HG03108 (cell line): ENCODE results near the gene ECE1.
"Not testable (repeated sequence)": the region's sequence is repeated elsewhere in the genome, so short reads cannot be mapped to it uniquely, and the experiment has no call there.

ENCODE experiments used
- ATAC-seq: cut with Tn5 transposase; IDR thresholded peaks from one replicate; pipeline ENCODE4 v1.9.1; 2021; ENCODE audit warnings: moderate library complexity; ENCODE audit not compliant: unreplicated experiment

Gene ECE1

DNA sequence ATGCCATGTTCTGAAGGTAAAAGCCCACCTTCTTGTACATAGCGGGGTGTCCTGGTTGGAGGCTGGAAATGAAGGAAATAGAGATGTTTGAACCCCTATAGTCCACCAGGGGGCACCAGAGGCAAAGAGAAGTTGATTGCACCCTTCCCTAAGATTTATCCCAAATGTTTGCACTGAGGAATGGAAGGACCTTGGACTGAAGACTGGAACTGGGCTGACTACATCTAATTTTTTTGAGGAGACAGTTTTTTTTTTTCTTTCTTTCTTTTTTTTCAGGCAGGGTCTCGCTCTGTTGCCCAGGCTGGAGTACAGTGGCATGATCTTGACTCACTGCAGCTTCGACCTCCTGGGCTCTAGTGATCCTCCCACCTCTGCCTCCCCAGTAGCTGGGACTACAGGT is 58.2 kb downstream of the ECE1 start:
- no peak for ATAC-seq

GRCh38 chr1:21229246-21230000 is 60.8 kb downstream of the ECE1 start:
- no peak for ATAC-seq

- ATAC-seq = not testable (repeated sequence)
These were observed 62.0 kb downstream of the ECE1 start for GRCh38 chr1:21228224-21228623.

- no peak for ATAC-seq
These were observed 65.2 kb downstream of the ECE1 start for GRCh38 chr1:21225065-21225464.

DNA sequence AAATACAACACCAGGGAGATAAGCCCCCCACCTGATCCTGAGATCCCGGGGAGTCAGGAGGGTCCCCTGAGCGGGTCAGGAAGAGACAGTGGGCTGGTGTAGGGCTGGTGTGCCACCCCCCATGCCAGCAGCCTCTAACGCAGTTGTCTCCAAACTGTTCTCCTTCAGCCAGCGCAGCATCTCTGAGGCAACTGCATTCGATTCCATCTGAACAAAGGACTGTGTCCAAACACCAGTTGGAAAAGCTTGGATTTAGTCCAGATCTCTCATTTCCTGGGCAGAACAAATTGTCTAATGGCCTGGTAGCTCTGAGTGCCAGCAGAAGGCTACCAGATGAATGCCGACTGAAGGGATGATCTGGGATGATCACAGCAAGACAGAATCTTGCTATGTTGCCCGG is 69.4 kb downstream of the ECE1 start:
- ATAC-seq = no peak

DNA sequence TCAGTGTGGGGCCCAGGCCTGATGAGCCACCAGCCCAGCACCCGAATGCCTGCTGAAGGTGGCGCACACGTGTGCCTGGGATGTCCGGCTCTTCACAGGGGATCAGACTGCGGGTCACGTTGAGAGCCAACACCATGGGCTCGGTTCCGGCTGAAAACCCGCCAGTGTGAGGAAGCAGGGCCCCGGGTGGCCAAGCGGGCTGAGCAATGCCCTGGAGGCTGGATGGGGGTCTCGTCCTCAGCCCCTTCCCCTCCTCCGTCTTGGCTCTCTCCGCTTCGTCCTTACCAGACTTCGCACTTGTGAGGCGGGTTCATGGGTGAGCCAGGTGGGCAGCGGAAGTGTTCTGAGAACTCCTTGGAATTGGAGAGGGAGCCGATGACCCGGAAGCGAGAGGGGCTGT is 70.6 kb downstream of the ECE1 start:
- no peak for ATAC-seq

- ATAC-seq = no peak
These were observed 72.3 kb downstream of the ECE1 start for GRCh38 chr1:21217812-21218596.

DNA sequence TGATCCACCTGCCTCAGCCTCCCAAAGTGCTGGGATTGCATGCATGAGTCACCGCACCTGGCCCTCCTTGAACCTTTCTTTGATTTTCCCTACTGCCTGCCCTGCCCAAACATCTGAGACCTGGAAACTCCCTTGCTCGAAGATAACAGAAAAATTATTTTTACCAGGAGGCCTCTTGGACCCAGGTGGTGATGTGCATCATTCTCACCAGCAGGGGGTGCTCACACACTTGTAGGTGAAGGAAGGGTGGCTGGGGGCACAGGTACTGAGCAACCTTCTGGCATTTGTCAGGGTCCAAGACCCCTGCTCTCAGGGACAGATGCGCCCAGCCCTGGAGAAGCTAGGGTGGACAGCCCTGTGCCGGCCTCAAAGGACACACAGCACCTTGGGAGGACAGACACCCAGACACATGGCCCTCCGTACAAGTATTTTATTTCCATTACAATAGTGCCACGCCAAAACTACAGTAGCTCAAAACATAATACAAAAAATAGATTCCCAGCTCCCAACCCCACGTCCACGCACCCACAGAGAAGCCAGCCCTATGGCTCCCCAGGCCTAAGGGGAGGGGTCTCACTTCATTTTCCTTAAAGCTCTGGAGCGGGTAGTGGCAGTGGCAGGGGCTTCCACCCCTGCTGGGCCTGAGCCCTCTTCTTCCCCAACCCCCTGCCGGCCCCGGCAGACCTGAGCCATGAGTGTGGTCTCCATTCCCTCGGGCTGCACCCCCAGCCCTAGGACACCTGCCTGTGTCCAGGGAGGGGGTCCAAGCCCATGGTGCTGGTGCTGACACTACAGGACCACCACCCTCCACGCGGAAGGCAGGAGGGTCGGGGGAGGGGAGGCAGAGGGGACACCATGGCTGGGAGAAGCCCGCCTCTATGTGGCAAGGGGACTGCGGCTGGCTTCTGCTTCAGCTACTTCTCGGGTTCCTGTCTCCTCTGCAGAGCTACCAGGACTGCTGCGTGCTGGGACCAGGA is 73.1 kb downstream of the ECE1 start:
- no peak for ATAC-seq

DNA sequence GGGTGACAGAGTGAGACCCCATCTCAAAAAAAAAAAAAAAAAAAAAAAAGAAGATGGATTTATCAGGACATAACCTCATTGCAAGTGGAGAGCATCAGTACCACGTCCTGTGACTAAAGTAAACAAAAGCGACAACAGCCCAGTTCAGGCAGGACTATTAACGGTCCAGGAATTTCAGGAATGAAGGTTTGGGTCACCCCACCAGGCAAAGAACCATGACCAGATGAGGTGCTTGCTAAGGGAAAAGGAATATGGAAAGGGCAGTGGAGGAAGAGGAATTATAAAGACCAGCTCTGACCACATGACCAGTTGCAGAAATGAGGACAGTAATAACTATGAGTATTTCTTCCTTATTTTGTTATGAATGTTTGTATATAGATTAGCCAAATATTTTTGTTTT is 78.1 kb downstream of the ECE1 start:
- ATAC-seq = no peak

DNA sequence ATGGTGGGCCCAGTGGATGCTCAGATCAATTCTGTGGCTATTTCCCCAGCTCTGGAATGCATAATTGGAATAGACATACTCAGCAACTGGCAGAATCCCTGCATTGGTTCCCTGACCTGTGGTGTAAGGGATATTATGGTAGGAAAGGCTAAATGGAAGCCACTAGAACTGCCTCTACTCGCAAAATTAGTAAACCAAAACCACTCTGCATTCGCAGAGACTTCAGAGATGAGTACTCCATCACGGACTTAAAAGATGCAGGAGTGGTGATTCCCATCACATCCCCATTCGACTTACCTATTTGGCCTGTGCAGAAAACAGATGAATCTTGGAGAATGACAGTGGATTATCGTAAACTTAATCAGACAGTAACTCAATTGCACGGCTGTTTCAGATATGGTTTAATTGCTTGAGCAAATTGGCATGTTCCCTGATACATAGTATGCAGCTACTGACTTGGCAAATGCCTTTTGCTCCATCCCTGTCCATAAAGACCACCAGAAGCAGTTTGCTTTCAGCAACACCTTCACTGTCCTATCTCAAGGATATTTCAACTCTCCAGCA is 82.0 kb downstream of the ECE1 start:
- ATAC-seq = not testable (repeated sequence)

DNA sequence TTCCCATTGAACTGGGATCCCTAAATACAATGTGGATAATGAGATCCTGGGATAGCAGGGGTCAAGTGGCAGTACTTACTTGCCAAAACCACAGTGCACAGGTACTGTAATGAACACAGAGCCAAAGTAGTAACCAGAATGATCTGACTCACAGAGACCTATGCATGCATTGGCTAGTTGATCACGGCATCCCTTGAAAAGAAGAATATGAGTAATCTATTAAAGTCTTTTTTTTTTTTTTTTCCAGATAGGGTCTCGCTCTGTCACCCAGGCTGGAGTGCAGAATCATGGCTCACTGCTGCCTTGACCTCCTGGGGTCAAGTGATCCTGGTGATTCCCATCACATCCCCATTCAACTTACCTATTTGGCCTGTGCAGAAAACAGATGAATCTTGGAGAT is 84.1 kb downstream of the ECE1 start:
- no peak for ATAC-seq

GRCh38 chr1:21205416-21205815 is 84.8 kb downstream of the ECE1 start:
- ATAC-seq = no peak

DNA sequence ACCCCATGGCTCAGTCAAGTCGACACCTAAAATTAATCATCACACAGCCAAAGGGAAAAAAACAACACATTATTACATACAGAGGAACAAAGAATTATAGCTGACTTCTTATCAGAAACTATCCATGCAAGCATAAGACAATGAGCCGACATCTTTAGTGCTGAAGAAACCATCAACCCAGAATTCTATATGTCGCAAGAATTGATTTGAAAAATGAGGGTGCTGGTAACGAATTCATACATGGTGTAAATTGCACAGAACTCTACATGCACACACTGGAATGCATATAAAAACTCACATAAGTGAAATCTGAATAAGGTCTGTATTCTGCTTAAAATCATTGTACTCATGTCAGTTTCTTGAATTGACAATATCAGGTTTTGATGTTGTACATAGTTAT is 88.6 kb downstream of the ECE1 start:
- ATAC-seq = no peak

GRCh38 chr1:21201238-21201637 is 89.0 kb downstream of the ECE1 start:
- not testable (repeated sequence) for ATAC-seq

DNA sequence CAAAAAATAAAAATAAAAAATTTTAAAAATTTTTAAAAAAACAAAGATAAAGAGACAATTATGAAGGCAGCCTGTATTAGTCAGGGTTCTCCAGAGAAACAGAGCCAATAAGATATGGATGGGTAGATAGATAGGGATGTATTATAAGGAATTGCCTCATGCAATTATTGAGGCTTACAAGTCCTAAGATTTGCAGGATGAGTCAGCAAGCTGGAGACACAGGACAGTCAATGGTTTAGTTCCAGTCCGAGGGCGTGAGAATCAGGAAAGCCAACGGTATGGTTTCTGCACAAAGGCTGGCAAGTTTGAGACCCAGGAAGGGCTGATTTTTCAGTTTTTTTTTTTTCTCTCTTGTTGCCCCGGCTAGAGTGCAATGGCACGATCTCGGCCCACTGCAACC is 89.5 kb downstream of the ECE1 start:
- no peak for ATAC-seq

DNA sequence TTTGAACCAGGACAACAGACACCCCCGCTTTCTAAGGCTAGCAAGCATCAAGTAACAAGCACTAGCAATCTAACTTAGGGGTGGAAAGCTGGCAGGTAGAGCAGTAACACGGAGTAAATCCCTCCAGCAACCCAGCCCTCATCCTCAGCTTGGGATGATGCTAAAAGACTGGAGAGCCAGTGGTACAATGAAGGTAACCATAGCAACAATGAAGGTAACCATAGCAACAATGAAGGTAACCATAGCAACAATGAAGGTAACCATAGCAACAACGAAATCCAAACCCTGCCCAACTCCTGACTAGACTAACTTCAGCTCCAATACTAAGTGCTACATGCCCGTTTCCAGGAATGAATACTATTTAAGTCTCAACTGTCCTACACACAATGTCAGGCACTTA is 91.3 kb downstream of the ECE1 start:
- ATAC-seq = no peak

DNA sequence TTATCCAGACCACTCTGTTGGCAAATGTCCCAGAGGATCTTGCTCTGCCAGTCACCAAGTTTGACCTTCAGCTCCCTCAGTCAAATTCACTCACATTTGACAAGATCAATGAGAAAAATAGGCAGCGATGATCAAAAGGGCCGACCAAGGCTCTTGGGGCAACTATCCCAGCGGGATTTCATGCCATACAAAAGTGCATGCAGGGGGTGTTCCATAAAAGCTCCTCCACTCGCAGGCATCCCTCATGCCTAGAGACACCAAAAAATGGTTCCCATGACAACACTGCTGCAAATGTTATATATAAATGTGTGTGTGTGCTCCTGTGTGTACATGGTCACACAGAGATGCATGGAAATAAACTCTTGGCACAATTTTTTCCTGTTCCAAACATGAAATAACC is 97.4 kb downstream of the ECE1 start:
- no peak for ATAC-seq

- no peak for ATAC-seq
These were observed 98.0 kb downstream of the ECE1 start for GRCh38 chr1:21192284-21192683.

GRCh38 chr1:21190771-21191170 is 99.5 kb downstream of the ECE1 start:
- not testable (repeated sequence) for ATAC-seq

GRCh38 chr1:21189906-21190500 is 100.3 kb downstream of the ECE1 start:
- ATAC-seq = no peak

DNA sequence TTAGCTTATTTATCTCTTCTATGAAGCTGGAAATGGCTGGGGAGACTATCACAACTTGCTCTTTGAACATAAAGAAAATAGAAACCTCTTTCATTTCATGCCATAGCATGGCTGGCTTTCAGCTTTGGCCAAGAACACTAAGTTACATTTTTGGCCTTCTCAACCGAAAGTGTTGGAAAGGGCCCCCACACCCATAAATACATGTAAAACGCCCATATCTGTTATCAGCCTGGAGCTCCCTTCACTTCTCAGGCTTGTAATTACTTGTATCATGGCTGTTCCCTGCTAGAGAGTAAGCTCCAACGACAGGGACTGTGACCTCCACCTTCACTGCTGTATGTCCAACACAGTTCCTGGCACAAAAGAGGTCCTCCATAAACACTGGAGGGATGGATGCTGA is 100.8 kb downstream of the ECE1 start:
- ATAC-seq = no peak
